ENCODE results near the gene MPEG1. TPM values are rescaled to one million over a fixed set of nuclear protein-coding genes. Genes with fewer than 3 reads are reported as not detected.
A peak's percentile ranks its signal among the peaks of the same experiment; 100 is the strongest.

MPEG1 gene
- total RNA-seq, 2 donors from 2014 or later: 1.3 to 3.9 TPM

GRCh38 chr11:59188954-59189353 is 23.8 kb downstream of the MPEG1 start:
- DNase-seq: no peak
- WGBS, 2 donors: 82 to 83% methylated on average over 4 of the region's 4 CpGs
- intact Hi-C loops (cut with DNase I): loop anchor here (10.0 kb wide), 1 partner anchor 96 kb away; no protein-coding TSS in a partner anchor
- Histone ChIP-seq H3K27me3 (no peaks in the 10 kb centered on the region), H3K27ac (no peak overlapping the region), H3K36me3 (replicated peaks in 1 of 2; ENCODE audit: insufficient read depth in 1 of 2, low read depth in 2 of 2) (no peaks in the 10 kb centered on the region), H3K4me3 (no peak overlapping the region), H3K9me3 (no peaks in the 10 kb centered on the region), H3K4me1 (peaks cover 49% of the 10 kb centered on the region)
- no peak for TF ChIP-seq POLR2A (IDR thresholded peaks at IDR 0.05)
- no peak for TF ChIP-seq CTCF (IDR thresholded peaks at IDR 0.05)
- ATAC-seq: no peak

- Histone ChIP-seq H3K4me3 (no peak overlapping the region), H3K9me3 (no peaks in the 10 kb centered on the region), H3K36me3 (replicated peaks in 1 of 2; ENCODE audit: insufficient read depth in 1 of 2, low read depth in 2 of 2) (no peaks in the 10 kb centered on the region), H3K27ac (peak overlapping the region in 2 of 4 donors; percentile 70 to 77), H3K27me3 (no peaks in the 10 kb centered on the region), H3K4me1 (peaks cover 59% of the 10 kb centered on the region)
- intact Hi-C loops (cut with DNase I): loop anchor here (10.0 kb wide), 1 partner anchor 97 kb away; no protein-coding TSS in a partner anchor
- DNase-seq: peak in 2 of 4 donors; percentile 29 to 43
- 60 to 77% methylated on average over 3 to 6 of the region's 6 CpGs for WGBS, 2 donors
- no peak for TF ChIP-seq CTCF (IDR thresholded peaks at IDR 0.05)
- peak; percentile 28 for ATAC-seq
These were observed 25.1 kb downstream of the MPEG1 start for GRCh38 chr11:59187587-59187986.

GRCh38 chr11:59187035-59187434 is 25.7 kb downstream of the MPEG1 start:
- Histone ChIP-seq H3K4me3 (no peak overlapping the region), H3K4me1 (peaks cover 59% of the 10 kb centered on the region)
- no peak for ATAC-seq

GRCh38 chr11:59186130-59186594 is 26.6 kb downstream of the MPEG1 start:
- H3K36me3 ChIP-seq (replicated peaks in 1 of 2; ENCODE audit: insufficient read depth in 1 of 2, low read depth in 2 of 2): no peaks in the 10 kb centered on the region
- DNase-seq (peak; percentile 72 to 81 (median 76)), ATAC-seq (peak; percentile 85)
- no peak overlapping the region for H3K4me3 ChIP-seq
- no peaks in the 10 kb centered on the region for H3K9me3 ChIP-seq
- H3K27me3 ChIP-seq: no peaks in the 10 kb centered on the region
- 28 to 31% methylated on average over 4 to 5 of the region's 5 CpGs for WGBS, 2 donors
- H3K27ac ChIP-seq: peak overlapping the region; percentile 50 to 77 (median 68)
- intact Hi-C loops (cut with DNase I): loop anchor here (10.0 kb wide), 1 partner anchor 99 kb away; no protein-coding TSS in a partner anchor
- peaks cover 59% of the 10 kb centered on the region for H3K4me1 ChIP-seq
- TF ChIP-seq POLR2A (IDR thresholded peaks at IDR 0.05): peak in 2 of 3 donors; percentile 27 to 34
- peak; percentile 28 to 81 (median 70) for TF ChIP-seq CTCF (IDR thresholded peaks at IDR 0.05)

More at GRCh38 chr11:59187035-59187434, 25.7 kb downstream of the MPEG1 start:
- no peak for TF ChIP-seq POLR2A (IDR thresholded peaks at IDR 0.05)
- TF ChIP-seq CTCF (IDR thresholded peaks at IDR 0.05): no peak
- no peaks in the 10 kb centered on the region for H3K27me3 ChIP-seq
- no peak for DNase-seq
- intact Hi-C loops (cut with DNase I): loop anchor here (10.0 kb wide), 1 partner anchor 98 kb away; no protein-coding TSS in a partner anchor
- no peaks in the 10 kb centered on the region for H3K9me3 ChIP-seq
- H3K27ac ChIP-seq: peak overlapping the region in 2 of 4 donors; percentile 70 to 77
- WGBS, 2 donors: 66 to 77% methylated on average over 3 of the region's 3 CpGs
- H3K36me3 ChIP-seq (replicated peaks in 1 of 2; ENCODE audit: insufficient read depth in 1 of 2, low read depth in 2 of 2): no peaks in the 10 kb centered on the region
